Natural killer cell treated with Interleukin-12 subunit alpha and Interleukin-12 subunit beta and Interleukin-15 and Interleukin-18, amount 100 ng/mL, for 72 hours (primary cell): ENCODE results near the gene NDUFS6. TPM values are rescaled to one million over a fixed set of nuclear protein-coding genes. Genes with fewer than 3 reads are reported as not detected.

Experiments used
- total RNA-seq, 2 donors: library from RNA; stranded (reverse); gene quantifications; one replicate each; pipeline ENCODE4 v1.2.3, GENCODE V29; 2022

Gene NDUFS6
- total RNA-seq, 2 donors from 2014 or later, result 25.3 to 35.5 TPM

Other genes with a start within 250 kb of the NDUFS6 start
- 10 to 100 TPM; 45.3 to 62.7 TPM for gene MRPL36, start 1.6 kb upstream of the NDUFS6 start, total RNA-seq
- not detected for gene IRX4, start 81.5 kb downstream of the NDUFS6 start, total RNA-seq